DMS153 (cell line): ENCODE measurements around the gene ZIC5.
A peak's percentile ranks its signal among the peaks of the same experiment; 100 is the strongest.

Experiments used
- DNase-seq: peaks from one replicate; lab custom pipeline; 2025; lab: John Stamatoyannopoulos, UW

ZIC5 gene

GRCh38 chr13:99930925-99931324, 40.6 kb downstream of the ZIC5 start:
- DNase-seq: no peak

- no peak for DNase-seq
Observed at GRCh38 chr13:99929866-99930265, 41.7 kb downstream of the ZIC5 start.

- peak; percentile 53 for DNase-seq
Observed at GRCh38 chr13:99926014-99926731, 45.4 kb downstream of the ZIC5 start.

- DNase-seq: no peak
Observed at GRCh38 chr13:99923877-99924582, 47.5 kb downstream of the ZIC5 start.

GRCh38 chr13:99922631-99923404, 48.7 kb downstream of the ZIC5 start:
- DNase-seq: no peak

GRCh38 chr13:99919132-99919531, 52.4 kb downstream of the ZIC5 start:
- DNase-seq: no peak

GRCh38 chr13:99916366-99917103, 55.0 kb downstream of the ZIC5 start:
- DNase-seq: peak; percentile 74

GRCh38 chr13:99913167-99913566, 58.4 kb downstream of the ZIC5 start:
- no peak for DNase-seq
